Liver (tissue), 9 donors: ENCODE data around the gene CFAP299. TPM values are rescaled to one million over a fixed set of nuclear protein-coding genes. Genes with fewer than 3 reads are reported as not detected.

Experiments used
- DNase-seq: peaks from one replicate; pipeline ENCODE4 v3.0.0-alpha.2; 2017; ENCODE audit warnings: low spot score
- H3K27ac ChIP-seq, 2 donors: one replicate each; pipeline ENCODE4 v1.7.0; 2013; ENCODE audit warnings: inconsistent platforms in 2 of 2, low read length in 2 of 2, control low read depth in 1 of 2, low read depth in 1 of 2, mild to moderate bottlenecking in 1 of 2
- H3K27me3 ChIP-seq, 4 donors: one replicate each; pipeline versions ENCODE4 v1.6.1 to v1.7.0; 2013; ENCODE audit warnings: low read length in 3 of 4, inconsistent platforms in 1 of 4, mild to moderate bottlenecking in 1 of 4, moderate library complexity in 1 of 4; ENCODE audit not compliant: control insufficient read depth in 4 of 4, insufficient read depth in 4 of 4
- H3K36me3 ChIP-seq, 4 donors: one replicate each; pipeline versions ENCODE4 v1.6.1 to v1.7.0; 2013; ENCODE audit warnings: low read length in 3 of 4, mild to moderate bottlenecking in 3 of 4, low read depth in 1 of 4, moderate library complexity in 1 of 4; ENCODE audit not compliant: control insufficient read depth in 4 of 4, insufficient read depth in 3 of 4
- H3K4me1 ChIP-seq, 4 donors: one replicate each; pipeline versions ENCODE4 v1.6.1 to v1.7.0; 2013; ENCODE audit warnings: low read length in 3 of 4, mild to moderate bottlenecking in 3 of 4, moderate library complexity in 1 of 4; ENCODE audit not compliant: control insufficient read depth in 4 of 4, insufficient read depth in 4 of 4
- H3K4me3 ChIP-seq, 3 donors: one replicate each; pipeline versions ENCODE4 v1.6.1 to v1.7.0; 2013; ENCODE audit warnings: low read length in 3 of 3, control low read depth in 1 of 3, low read depth in 1 of 3, mild to moderate bottlenecking in 1 of 3
- H3K9ac ChIP-seq, 2 donors: one replicate each; pipeline ENCODE4 v1.7.0; 2013; ENCODE audit warnings: low read length in 2 of 2, mild to moderate bottlenecking in 2 of 2, moderate library complexity in 2 of 2, control low read depth in 1 of 2, low read depth in 1 of 2
- H3K9me3 ChIP-seq, 4 donors: one replicate each; pipeline versions ENCODE4 v1.6.1 to v1.7.0; 2013; ENCODE audit warnings: low read length in 3 of 4; ENCODE audit not compliant: control insufficient read depth in 4 of 4
- EGR1 ChIP-seq, 2 donors: IDR thresholded peaks; 2 replicates each; pipeline ENCODE4 v1.6.1; 2016 to 2018; ENCODE audit warnings: antibody characterized with exemption in 2 of 2, low read depth in 2 of 2
- FOXA1 ChIP-seq: IDR thresholded peaks from 2 replicates; pipeline ENCODE4 v1.6.1; 2016; ENCODE audit warnings: antibody characterized with exemption
- FOXA2 ChIP-seq: IDR thresholded peaks from 2 replicates; pipeline ENCODE4 v1.6.1; 2016; ENCODE audit warnings: antibody characterized with exemption
- GABPA ChIP-seq, 2 donors: IDR thresholded peaks in 1 of 2; conservative IDR thresholded peaks in 1 of 2; 2 replicates each; pipeline ENCODE4 v1.6.1; 2016; ENCODE audit warnings: antibody characterized with exemption in 2 of 2, mild to moderate bottlenecking in 1 of 2, moderate library complexity in 1 of 2
- HNF4A ChIP-seq, 2 donors: conservative IDR thresholded peaks; 2 replicates each; pipeline ENCODE4 v1.6.1; 2016; ENCODE audit warnings: antibody characterized with exemption in 2 of 2, mild to moderate bottlenecking in 2 of 2
- HNF4G ChIP-seq: IDR thresholded peaks from 2 replicates; pipeline ENCODE4 v1.6.1; 2016; ENCODE audit warnings: antibody characterized with exemption
- JUND ChIP-seq, 2 donors: IDR thresholded peaks; 2 replicates each; pipeline ENCODE4 v1.6.1; 2016; ENCODE audit warnings: antibody characterized with exemption in 2 of 2
- NR2F2 ChIP-seq: IDR thresholded peaks from 2 replicates; pipeline ENCODE4 v1.6.1; 2016; ENCODE audit warnings: antibody characterized with exemption
- RAD21 ChIP-seq, 2 donors: IDR thresholded peaks; 2 replicates each; pipeline ENCODE4 v1.6.1; 2016; ENCODE audit warnings: antibody characterized with exemption in 2 of 2, mild to moderate bottlenecking in 2 of 2
- REST ChIP-seq: IDR thresholded peaks from 2 replicates; pipeline ENCODE4 v1.6.1; 2016; ENCODE audit warnings: antibody characterized with exemption, mild to moderate bottlenecking
- RXRA ChIP-seq, 2 donors: IDR thresholded peaks; 2 replicates each; pipeline ENCODE4 v1.6.1; 2017 to 2018; ENCODE audit warnings: antibody characterized with exemption in 2 of 2, mild to moderate bottlenecking in 1 of 2
- SP1 ChIP-seq: IDR thresholded peaks from 2 replicates; pipeline ENCODE4 v1.6.1; 2018; ENCODE audit warnings: antibody characterized with exemption, mild to moderate bottlenecking
- TAF1 ChIP-seq: conservative IDR thresholded peaks from 2 replicates; pipeline ENCODE4 v1.6.1; 2016; ENCODE audit warnings: antibody characterized with exemption, mild to moderate bottlenecking
- YY1 ChIP-seq: IDR thresholded peaks from 2 replicates; pipeline ENCODE4 v1.6.1; 2016; ENCODE audit warnings: antibody characterized with exemption, mild to moderate bottlenecking
- WGBS: extraction: QIAGEN DNeasy Blood & Tissue Kit; methylation state at CpG from one replicate; pipeline ENCODE4 v1.1.7; 2013; 5-methylcytosine and 5-hydroxymethylcytosine counted together
- polyA plus RNA-seq, 2 donors: library from polyadenylated mRNA; stranded (reverse) in 1 of 2; unstranded in 1 of 2; fragments of 200-250 nt in 1 of 2; fragments of >200 nt in 1 of 2; fragmentation: Nextera tagmentation in 1 of 2; extraction: Ambion mirVana in 1 of 2; gene quantifications; one replicate each; pipeline versions ENCODE4 v1.2.1 to v1.2.3, GENCODE V29; 2013 to 2015
- total RNA-seq, 2 donors: library from RNA; depleted of rRNA; stranded (reverse); fragments of >200 nt; gene quantifications; one replicate each; pipeline ENCODE4 v1.2.3, GENCODE V29; 2014
- TF ChIP-seq, protein P1 (sequence below): fragments of 150-350 bp; IDR thresholded peaks from 2 replicates; pipeline ENCODE4 v1.5.1; 2017; ENCODE audit warnings: improper control_type of control experiment, low read depth, low read length; ENCODE audit not compliant: missing input control
- TF ChIP-seq, protein P2 (sequence below): IDR thresholded peaks from 2 replicates; pipeline ENCODE4 v1.6.1; 2016; ENCODE audit warnings: antibody characterized with exemption
- TF ChIP-seq, protein P3 (sequence below): IDR thresholded peaks from 2 replicates; pipeline ENCODE4 v1.6.1; 2016; ENCODE audit warnings: antibody characterized with exemption
- TF ChIP-seq, protein P4 (sequence below): IDR thresholded peaks from 2 replicates; pipeline ENCODE4 v1.6.1; 2016; ENCODE audit warnings: antibody characterized with exemption
- donor health status: healthy.
- donor health status: healthy.
- donor health status: healthy.
- donor health status: healthy.
- donor health status: healthy.

CFAP299 gene
- total and polyA plus RNA-seq, 4 donors: not detected

DNA sequence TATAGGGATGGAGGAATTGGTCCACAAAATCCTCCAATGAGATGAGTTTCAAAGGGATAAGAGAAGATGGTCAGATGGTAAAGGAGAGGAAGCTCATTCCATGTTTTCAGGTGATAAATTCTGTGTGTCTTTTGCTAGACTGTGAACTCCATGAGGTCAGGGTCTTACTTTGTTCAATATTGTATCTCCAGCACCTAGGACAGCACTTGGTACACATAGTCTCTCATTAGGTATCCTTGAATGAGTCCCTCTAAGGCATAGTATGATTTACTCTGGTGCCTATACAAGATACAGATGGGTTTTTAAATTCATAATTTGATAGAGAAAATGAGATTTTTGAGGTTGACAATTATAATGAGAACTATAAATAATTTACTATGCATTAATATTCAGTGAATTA lies 510.7 kb downstream of the CFAP299 start:
- H3K9me3 ChIP-seq: peaks cover 0 to 4% (median 1%) of the 10 kb centered on the region in 4 donors
- peaks cover 0 to 3% (median 0%) of the 10 kb centered on the region in 4 donors for H3K27me3 ChIP-seq
- no peaks in the 10 kb centered on the region for H3K36me3 ChIP-seq
- H3K9ac ChIP-seq: no peak overlapping the region
- no peaks in the 10 kb centered on the region for H3K4me1 ChIP-seq
- TF ChIP-seq, protein P1, sequence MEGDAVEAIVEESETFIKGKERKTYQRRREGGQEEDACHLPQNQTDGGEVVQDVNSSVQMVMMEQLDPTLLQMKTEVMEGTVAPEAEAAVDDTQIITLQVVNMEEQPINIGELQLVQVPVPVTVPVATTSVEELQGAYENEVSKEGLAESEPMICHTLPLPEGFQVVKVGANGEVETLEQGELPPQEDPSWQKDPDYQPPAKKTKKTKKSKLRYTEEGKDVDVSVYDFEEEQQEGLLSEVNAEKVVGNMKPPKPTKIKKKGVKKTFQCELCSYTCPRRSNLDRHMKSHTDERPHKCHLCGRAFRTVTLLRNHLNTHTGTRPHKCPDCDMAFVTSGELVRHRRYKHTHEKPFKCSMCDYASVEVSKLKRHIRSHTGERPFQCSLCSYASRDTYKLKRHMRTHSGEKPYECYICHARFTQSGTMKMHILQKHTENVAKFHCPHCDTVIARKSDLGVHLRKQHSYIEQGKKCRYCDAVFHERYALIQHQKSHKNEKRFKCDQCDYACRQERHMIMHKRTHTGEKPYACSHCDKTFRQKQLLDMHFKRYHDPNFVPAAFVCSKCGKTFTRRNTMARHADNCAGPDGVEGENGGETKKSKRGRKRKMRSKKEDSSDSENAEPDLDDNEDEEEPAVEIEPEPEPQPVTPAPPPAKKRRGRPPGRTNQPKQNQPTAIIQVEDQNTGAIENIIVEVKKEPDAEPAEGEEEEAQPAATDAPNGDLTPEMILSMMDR: no peak
- TF ChIP-seq RXRA (IDR thresholded peaks at IDR 0.05): no peak
- no peak for TF ChIP-seq FOXA2
- TF ChIP-seq NR2F2: no peak
- TF ChIP-seq RAD21 (IDR thresholded peaks at IDR 0.05): no peak
- TF ChIP-seq, protein P2, sequence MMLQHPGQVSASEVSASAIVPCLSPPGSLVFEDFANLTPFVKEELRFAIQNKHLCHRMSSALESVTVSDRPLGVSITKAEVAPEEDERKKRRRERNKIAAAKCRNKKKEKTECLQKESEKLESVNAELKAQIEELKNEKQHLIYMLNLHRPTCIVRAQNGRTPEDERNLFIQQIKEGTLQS: no peak
- TF ChIP-seq EGR1 (IDR thresholded peaks at IDR 0.05; ENCODE audit: low read depth in 2 of 2): no peak
- H3K4me3 ChIP-seq: no peak overlapping the region
- H3K27ac ChIP-seq: no peak overlapping the region
- DNase-seq: no peak

GRCh38 chr4:80852061-80852460 lies 516.5 kb downstream of the CFAP299 start:
- Histone ChIP-seq H3K4me3 (no peak overlapping the region), H3K27me3 (no peaks in the 10 kb centered on the region), H3K4me1 (no peaks in the 10 kb centered on the region), H3K36me3 (no peaks in the 10 kb centered on the region), H3K9me3 (no peaks in the 10 kb centered on the region), H3K9ac (no peak overlapping the region), H3K27ac (no peak overlapping the region)
- no peak for DNase-seq
- WGBS: 67% methylated on average over 2 of the region's 2 CpGs
- TF ChIP-seq EGR1 (IDR thresholded peaks at IDR 0.05; ENCODE audit: low read depth in 2 of 2) (no peak), SP1 (no peak), FOXA1 (no peak), JUND (IDR thresholded peaks at IDR 0.05) (no peak), GABPA (IDR thresholded peaks at IDR 0.05 in 1 of 2, conservative IDR thresholded peaks at IDR 0.05 in 1 of 2) (no peak), HNF4G (no peak), REST (no peak), NR2F2 (no peak), RXRA (IDR thresholded peaks at IDR 0.05) (no peak), HNF4A (conservative IDR thresholded peaks at IDR 0.05) (no peak), FOXA2 (no peak), YY1 (no peak), RAD21 (IDR thresholded peaks at IDR 0.05) (no peak), TAF1 (no peak)
- TF ChIP-seq, protein P2: no peak
- TF ChIP-seq, protein P3, sequence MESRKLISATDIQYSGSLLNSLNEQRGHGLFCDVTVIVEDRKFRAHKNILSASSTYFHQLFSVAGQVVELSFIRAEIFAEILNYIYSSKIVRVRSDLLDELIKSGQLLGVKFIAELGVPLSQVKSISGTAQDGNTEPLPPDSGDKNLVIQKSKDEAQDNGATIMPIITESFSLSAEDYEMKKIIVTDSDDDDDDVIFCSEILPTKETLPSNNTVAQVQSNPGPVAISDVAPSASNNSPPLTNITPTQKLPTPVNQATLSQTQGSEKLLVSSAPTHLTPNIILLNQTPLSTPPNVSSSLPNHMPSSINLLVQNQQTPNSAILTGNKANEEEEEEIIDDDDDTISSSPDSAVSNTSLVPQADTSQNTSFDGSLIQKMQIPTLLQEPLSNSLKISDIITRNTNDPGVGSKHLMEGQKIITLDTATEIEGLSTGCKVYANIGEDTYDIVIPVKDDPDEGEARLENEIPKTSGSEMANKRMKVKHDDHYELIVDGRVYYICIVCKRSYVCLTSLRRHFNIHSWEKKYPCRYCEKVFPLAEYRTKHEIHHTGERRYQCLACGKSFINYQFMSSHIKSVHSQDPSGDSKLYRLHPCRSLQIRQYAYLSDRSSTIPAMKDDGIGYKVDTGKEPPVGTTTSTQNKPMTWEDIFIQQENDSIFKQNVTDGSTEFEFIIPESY: no peak
- TF ChIP-seq, protein P1: no peak
- TF ChIP-seq, protein P4, sequence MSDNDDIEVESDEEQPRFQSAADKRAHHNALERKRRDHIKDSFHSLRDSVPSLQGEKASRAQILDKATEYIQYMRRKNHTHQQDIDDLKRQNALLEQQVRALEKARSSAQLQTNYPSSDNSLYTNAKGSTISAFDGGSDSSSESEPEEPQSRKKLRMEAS: no peak
